ENCODE results near the gene RIN1.

Gene RIN1

GRCh38 chr11:66293777-66294625 lies 42.2 kb downstream of the RIN1 start:
- DNase-seq, result no peak

DNA sequence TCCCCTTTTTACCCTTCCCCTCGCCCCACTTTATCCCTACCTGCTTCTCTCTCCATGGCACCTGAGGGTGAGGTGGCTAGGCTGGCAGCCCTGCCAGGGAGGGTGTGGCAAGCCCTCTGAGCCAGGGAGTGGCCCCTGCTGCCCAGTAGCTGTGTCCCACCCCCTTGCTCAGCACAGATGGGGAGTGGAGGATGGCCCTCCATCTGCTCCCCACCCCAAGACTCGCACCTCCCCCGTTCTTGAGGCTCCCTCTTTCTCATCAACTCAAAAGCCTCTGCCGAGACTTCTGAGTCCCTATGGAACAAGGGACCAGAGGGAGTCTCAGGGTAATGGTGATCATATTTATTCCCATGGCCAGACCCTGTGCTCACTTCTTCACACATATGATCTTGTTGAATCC lies 42.9 kb downstream of the RIN1 start:
- DNase-seq, result no peak

GRCh38 chr11:66292543-66293332 lies 43.5 kb downstream of the RIN1 start:
- no peak for DNase-seq

GRCh38 chr11:66291706-66292542 lies 44.3 kb downstream of the RIN1 start, which contains the start of gene TMEM151A:
TMEM151A (plus strand) TSS chr11:66291894; CDS start chr11:66292014, 120 bp downstream.
- peak; percentile 21 for DNase-seq

GRCh38 chr11:66291303-66291705 lies 44.9 kb downstream of the RIN1 start:
- no peak for DNase-seq

GRCh38 chr11:66290330-66290621 lies 46.0 kb downstream of the RIN1 start:
- no peak for DNase-seq

GRCh38 chr11:66289548-66290329 lies 46.5 kb downstream of the RIN1 start:
- peak; percentile 67 for DNase-seq

DNA sequence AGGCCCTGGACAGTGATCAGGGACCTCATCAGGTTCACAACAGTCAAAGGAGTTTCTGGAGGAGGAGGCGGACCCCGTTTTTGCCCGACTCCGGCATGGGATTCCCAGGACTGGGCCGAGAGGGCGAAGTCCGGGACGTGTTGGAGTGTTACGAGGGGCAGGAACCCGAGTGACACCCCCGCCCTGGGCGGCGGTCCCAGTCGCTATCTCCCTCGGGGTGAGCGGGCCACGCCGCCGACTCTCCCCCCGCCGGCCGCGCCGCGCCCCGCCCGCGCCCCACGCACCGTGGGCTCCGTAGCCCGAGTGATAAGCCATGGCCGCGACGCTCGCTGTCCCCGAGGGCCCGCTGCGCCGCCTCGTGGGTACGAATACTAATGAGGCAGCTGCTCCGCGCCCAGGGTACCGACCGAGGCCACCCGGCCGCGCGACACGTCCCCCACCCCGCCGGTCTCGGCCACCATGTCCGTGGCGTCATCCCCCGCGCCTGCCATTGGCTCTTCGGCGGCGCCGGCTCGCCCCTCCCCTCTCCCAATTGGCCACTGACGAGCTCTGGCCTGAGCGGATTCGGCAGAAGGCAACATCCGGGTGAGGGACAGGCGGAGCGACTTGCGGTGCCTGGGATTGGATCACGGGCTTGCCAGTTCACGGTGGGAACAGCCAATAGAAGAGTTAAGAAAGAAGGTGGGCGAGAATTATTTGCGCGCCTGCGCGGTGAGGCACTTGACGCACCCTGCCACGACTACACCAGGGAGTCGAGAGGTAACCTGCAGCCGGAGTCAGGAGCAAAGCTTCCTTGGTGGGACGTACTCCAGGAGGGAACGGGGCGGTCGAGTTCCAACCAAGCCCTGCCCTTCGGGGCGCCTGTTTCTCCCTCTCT lies 47.3 kb downstream of the RIN1 start, which contains the start of gene YIF1A:
Gene YIF1A, minus strand, starts transcription at position 473 of the 877 bp plus-strand sequence. Its CDS starts 158 bp downstream, at position 315.
- peak; percentile 99 for DNase-seq

- no peak for DNase-seq
Observed at GRCh38 chr11:66287889-66288670, 48.2 kb downstream of the RIN1 start.

DNA sequence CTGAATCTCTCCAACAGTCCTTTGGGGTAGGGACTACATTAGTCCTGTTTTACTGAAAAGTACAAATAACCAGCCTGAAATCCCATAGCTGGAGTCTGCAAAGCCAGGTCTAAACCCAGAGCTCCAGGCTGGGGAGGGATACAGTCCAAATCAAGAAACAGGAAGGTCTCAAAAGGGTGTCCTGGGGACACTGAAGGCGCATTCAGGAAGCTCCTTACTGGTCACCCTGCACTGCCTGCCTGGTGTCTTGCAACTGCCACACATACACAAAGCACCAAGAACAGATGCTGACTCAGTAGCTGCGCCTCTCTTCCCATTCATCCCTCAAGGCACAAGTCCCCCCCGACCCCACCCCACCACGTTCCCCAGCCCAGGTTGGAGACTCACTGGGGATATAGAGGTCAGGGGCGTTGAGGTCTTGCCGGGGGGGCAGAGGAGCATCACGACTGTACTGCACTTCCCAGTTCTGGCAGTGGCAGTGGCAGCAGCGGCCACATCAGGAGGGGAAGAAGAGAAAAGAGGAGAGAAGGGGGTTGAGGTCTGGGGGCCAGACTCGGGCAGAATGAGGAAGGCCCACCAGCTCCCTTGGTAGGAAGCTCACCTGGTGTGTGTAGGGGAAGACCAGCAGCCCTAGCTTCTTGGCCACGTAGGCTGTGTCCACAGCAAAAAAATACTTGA lies 48.9 kb downstream of the RIN1 start:
- DNase-seq, result no peak

GRCh38 chr11:66286699-66287098 lies 49.5 kb downstream of the RIN1 start:
- DNase-seq, result no peak

DNA sequence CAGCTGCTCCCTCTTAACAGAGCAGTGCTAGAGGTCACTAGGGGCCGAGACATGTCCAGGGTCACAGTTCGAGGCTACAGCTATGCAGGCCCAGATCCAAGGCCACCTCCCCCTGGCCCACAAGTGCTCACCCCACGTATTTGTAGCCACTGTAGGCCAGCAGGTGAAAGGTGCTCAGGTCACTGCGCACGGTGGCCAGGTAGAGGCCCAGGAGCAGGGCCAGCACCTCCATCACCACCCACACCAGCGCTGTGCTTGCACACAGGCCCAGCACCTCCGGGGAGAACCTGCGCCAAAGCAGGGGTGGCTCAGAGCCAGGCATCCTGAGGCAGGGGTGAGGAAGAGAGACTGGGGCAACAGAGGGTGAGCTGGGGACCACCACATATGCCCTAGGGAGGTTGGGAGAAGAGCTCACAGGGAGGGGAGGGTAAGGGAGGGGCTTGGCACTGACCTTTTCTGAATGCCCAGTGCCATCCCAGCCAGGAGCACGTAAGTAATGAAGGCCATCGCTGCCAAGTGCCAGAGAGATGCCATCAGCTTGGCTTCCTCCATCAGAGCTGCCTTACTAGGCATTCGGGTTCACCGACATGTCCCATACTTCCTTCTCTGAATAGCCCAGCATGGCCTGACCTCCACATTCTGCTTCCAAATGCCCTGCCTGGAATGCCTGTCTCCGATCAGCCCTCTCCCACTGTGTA lies 50.8 kb downstream of the RIN1 start:
- DNase-seq, result no peak

- no peak for DNase-seq
Observed at GRCh38 chr11:66284526-66285078, 51.6 kb downstream of the RIN1 start.

- DNase-seq, result no peak
Observed at GRCh38 chr11:66283461-66284105, 52.7 kb downstream of the RIN1 start.

GRCh38 chr11:66282468-66283455 lies 53.5 kb downstream of the RIN1 start:
- peak; percentile 99 for DNase-seq
